Testis (tissue), 2 donors: ENCODE data around the gene VAX1.

ENCODE experiments used
- POLR2A ChIP-seq: fragments of 450-650 bp; IDR thresholded peaks from one replicate; pipeline ENCODE4 v1.6.1; 2017; ENCODE audit warnings: antibody characterized with exemption, mild to moderate bottlenecking, moderate library complexity
- TF ChIP-seq, protein P1 (sequence below), 3 experiments: fragments of 450-650 bp in 2 of 3; fragments of 200-600 bp in 1 of 3; sonication (generic) in 1 of 3; IDR thresholded peaks; one replicate each; pipeline ENCODE4 v1.5.1; 2016 to 2019; ENCODE audit warnings: antibody characterized with exemption in 3 of 3, mild to moderate bottlenecking in 2 of 3, moderate library complexity in 1 of 3

DNA sequence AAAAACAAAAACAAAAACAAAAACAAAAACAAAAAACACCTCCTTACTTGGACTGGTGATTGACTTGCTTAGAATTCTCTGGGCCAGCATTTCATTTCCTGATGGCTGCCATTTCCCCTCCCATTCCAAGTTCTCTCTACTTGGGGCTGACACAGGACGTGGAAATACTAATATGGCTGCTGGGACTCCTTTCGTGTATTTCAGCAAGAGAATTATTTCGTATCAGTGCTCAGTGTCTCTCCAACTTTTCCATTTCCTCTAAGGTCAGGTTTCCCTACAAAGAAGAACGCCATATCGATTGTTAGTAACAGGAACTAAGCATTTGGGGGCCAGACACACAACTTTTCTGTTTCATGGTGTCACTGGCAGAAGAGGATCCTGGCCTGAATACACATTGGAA lies 22.5 kb upstream of the VAX1 start:
- TF ChIP-seq, protein P1, sequence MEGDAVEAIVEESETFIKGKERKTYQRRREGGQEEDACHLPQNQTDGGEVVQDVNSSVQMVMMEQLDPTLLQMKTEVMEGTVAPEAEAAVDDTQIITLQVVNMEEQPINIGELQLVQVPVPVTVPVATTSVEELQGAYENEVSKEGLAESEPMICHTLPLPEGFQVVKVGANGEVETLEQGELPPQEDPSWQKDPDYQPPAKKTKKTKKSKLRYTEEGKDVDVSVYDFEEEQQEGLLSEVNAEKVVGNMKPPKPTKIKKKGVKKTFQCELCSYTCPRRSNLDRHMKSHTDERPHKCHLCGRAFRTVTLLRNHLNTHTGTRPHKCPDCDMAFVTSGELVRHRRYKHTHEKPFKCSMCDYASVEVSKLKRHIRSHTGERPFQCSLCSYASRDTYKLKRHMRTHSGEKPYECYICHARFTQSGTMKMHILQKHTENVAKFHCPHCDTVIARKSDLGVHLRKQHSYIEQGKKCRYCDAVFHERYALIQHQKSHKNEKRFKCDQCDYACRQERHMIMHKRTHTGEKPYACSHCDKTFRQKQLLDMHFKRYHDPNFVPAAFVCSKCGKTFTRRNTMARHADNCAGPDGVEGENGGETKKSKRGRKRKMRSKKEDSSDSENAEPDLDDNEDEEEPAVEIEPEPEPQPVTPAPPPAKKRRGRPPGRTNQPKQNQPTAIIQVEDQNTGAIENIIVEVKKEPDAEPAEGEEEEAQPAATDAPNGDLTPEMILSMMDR (IDR thresholded peaks at IDR 0.05) = no peak
- TF ChIP-seq POLR2A = no peak
